Stimulated activated naive CD8-positive, alpha-beta T cell treated with anti-CD3 and anti-CD28 coated beads, Interleukin-15, Interleukin-2, amounts not matched to agents 100 ng/mL and 50 ng/mL, for 24 hours (primary cell): Measurements from ENCODE around the gene SHFL.

ENCODE experiments used
- H3K27ac Mint-ChIP-seq: one replicate; pipeline ENCODE4 v1.8.0; 2021; ENCODE audit warnings: mild to moderate bottlenecking, mixed read lengths
- H3K27me3 Mint-ChIP-seq: one replicate; pipeline ENCODE4 v1.8.0; 2021; ENCODE audit warnings: mixed read lengths
- H3K36me3 Mint-ChIP-seq: one replicate; pipeline ENCODE4 v1.8.0; 2021; ENCODE audit warnings: low read depth, mixed read lengths
- H3K4me1 Mint-ChIP-seq: one replicate; pipeline ENCODE4 v1.8.0; 2021; ENCODE audit warnings: low read depth, mixed read lengths
- H3K4me3 Mint-ChIP-seq: one replicate; pipeline ENCODE4 v1.8.0; 2021; ENCODE audit warnings: mild to moderate bottlenecking, mixed read lengths
- H3K9me3 Mint-ChIP-seq: one replicate; pipeline ENCODE4 v1.8.0; 2021; ENCODE audit warnings: mixed read lengths

SHFL gene

GRCh38 chr19:10111405-10111811, 25.3 kb downstream of the SHFL start, which contains the start of gene P2RY11:
P2RY11 (plus strand) TSS chr19:10111693; CDS start chr19:10111722, 29 bp downstream.
- H3K36me3 Mint-ChIP-seq = peaks cover 70% of the 10 kb centered on the region
- H3K27ac Mint-ChIP-seq = peak within 1 kb of the TSS; percentile 92
- no peaks in the 10 kb centered on the region for H3K27me3 Mint-ChIP-seq
- peaks cover 84% of the 10 kb centered on the region for H3K4me1 Mint-ChIP-seq
- no peaks in the 10 kb centered on the region for H3K9me3 Mint-ChIP-seq
- H3K4me3 Mint-ChIP-seq = peak within 1 kb of the TSS; percentile 95

DNA sequence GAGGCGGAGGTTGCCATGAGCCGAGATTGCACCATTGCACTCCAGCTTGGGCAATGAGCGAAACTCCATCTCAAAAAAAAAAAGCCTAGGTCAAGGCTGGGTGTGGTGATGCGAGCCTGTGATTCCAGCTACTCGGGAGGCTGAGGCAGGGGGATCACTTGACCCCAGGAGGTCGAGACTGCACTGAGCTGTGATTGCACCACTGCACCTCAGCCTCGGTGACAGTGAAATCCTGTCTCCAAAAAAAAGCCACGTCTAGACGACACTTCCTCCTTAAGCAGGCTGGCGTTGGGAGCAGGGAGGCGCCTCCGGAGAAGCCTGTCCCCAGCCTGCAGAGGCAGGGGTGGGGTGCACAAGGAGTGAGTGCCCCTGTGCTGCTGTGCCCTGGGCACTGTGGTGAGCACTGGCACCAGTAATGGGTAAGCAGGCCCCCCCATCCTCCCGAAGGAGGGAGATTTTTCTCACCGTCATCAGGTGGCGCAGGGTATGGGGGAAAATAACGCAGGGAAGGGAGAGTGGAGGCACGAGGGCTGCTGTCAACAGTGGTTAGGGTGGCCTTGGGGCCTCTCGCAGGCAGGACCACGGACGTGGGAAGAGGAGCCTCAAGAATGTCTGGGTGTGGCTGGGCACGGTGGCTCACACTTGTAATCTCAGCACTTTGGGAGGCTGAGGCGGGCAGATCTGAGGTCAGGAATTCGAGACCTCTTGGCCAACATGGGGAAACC, 26.1 kb downstream of the SHFL start:
- Mint-ChIP-seq H3K4me3 (peak overlapping the region; percentile 95), H3K9me3 (no peaks in the 10 kb centered on the region), H3K27me3 (no peaks in the 10 kb centered on the region), H3K36me3 (peaks cover 64% of the 10 kb centered on the region), H3K4me1 (peaks cover 79% of the 10 kb centered on the region), H3K27ac (peak overlapping the region; percentile 89)

GRCh38 chr19:10112895-10113591, 26.9 kb downstream of the SHFL start:
- H3K4me1 Mint-ChIP-seq = peaks cover 75% of the 10 kb centered on the region
- peak overlapping the region; percentile 95 for H3K4me3 Mint-ChIP-seq
- no peaks in the 10 kb centered on the region for H3K9me3 Mint-ChIP-seq
- H3K36me3 Mint-ChIP-seq = peaks cover 62% of the 10 kb centered on the region
- H3K27ac Mint-ChIP-seq = peak overlapping the region; percentile 89
- H3K27me3 Mint-ChIP-seq = no peaks in the 10 kb centered on the region

DNA sequence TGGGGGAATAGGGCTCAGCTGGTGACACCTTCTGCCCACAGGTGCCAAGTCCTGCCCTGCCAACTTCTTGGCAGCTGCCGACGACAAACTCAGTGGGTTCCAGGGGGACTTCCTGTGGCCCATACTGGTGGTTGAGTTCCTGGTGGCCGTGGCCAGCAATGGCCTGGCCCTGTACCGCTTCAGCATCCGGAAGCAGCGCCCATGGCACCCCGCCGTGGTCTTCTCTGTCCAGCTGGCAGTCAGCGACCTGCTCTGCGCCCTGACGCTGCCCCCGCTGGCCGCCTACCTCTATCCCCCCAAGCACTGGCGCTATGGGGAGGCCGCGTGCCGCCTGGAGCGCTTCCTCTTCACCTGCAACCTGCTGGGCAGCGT, 27.5 kb downstream of the SHFL start:
- peaks cover 58% of the 10 kb centered on the region for H3K36me3 Mint-ChIP-seq
- peak overlapping the region; percentile 10 for H3K4me3 Mint-ChIP-seq
- H3K27me3 Mint-ChIP-seq = no peaks in the 10 kb centered on the region
- no peaks in the 10 kb centered on the region for H3K9me3 Mint-ChIP-seq
- H3K27ac Mint-ChIP-seq = peak overlapping the region; percentile 89
- peaks cover 71% of the 10 kb centered on the region for H3K4me1 Mint-ChIP-seq

DNA sequence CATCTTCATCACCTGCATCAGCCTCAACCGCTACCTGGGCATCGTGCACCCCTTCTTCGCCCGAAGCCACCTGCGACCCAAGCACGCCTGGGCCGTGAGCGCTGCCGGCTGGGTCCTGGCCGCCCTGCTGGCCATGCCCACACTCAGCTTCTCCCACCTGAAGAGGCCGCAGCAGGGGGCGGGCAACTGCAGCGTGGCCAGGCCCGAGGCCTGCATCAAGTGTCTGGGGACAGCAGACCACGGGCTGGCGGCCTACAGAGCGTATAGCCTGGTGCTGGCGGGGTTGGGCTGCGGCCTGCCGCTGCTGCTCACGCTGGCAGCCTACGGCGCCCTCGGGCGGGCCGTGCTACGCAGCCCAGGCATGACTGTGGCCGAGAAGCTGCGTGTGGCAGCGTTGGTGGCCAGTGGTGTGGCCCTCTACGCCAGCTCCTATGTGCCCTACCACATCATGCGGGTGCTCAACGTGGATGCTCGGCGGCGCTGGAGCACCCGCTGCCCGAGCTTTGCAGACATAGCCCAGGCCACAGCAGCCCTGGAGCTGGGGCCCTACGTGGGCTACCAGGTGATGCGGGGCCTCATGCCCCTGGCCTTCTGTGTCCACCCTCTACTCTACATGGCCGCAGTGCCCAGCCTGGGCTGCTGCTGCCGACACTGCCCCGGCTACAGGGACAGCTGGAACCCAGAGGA, 28.0 kb downstream of the SHFL start:
- H3K4me3 Mint-ChIP-seq = peak overlapping the region; percentile 45
- peaks cover 71% of the 10 kb centered on the region for H3K4me1 Mint-ChIP-seq
- peaks cover 59% of the 10 kb centered on the region for H3K36me3 Mint-ChIP-seq
- peak overlapping the region; percentile 81 for H3K27ac Mint-ChIP-seq
- no peaks in the 10 kb centered on the region for H3K9me3 Mint-ChIP-seq
- no peaks in the 10 kb centered on the region for H3K27me3 Mint-ChIP-seq

- Mint-ChIP-seq H3K27me3 (no peaks in the 10 kb centered on the region), H3K36me3 (peaks cover 54% of the 10 kb centered on the region), H3K9me3 (no peaks in the 10 kb centered on the region), H3K4me1 (peaks cover 67% of the 10 kb centered on the region), H3K4me3 (peak overlapping the region; percentile 45), H3K27ac (peak overlapping the region; percentile 81)
These were observed 28.7 kb downstream of the SHFL start for GRCh38 chr19:10114651-10115391.

DNA sequence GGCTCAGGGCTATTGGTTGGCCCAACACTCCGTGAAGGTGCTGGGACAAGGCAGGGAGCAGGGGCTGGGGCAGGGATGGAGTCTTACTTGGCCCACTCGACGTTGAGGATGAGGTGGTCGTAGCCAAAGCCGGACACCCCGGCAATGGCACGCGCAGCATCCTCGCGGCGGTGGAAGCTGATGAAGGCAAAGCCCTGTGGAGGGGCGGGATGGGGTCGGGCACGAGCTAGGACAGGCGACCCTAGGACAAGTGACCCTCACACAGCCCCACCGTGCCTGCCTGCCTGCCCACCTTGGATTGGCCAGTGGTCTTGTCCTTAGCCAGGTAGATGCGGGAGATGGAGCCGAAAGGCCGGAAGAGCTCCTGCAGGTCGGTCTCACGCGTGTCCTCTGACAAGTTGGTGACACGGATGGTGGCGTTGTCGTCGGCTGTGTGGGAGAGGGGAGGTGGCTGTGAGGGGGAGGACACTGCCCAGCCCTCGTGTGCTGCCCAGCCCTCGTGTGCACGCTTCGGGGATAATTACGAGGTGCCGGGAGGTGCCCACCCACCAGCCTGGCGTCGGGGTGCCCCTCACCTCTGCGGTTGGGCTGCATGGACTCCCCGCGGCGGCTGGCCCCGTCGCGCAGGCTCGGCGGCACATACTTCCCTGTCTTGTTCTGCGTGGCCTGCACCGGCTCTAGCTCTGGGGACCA, 29.4 kb downstream of the SHFL start:
- Mint-ChIP-seq H3K27ac (peak overlapping the region; percentile 74), H3K9me3 (no peaks in the 10 kb centered on the region), H3K36me3 (peaks cover 48% of the 10 kb centered on the region), H3K4me1 (peaks cover 63% of the 10 kb centered on the region), H3K4me3 (peak overlapping the region; percentile 35), H3K27me3 (no peaks in the 10 kb centered on the region)

GRCh38 chr19:10116085-10116865, 30.2 kb downstream of the SHFL start:
- peaks cover 43% of the 10 kb centered on the region for H3K36me3 Mint-ChIP-seq
- H3K9me3 Mint-ChIP-seq = no peaks in the 10 kb centered on the region
- peak overlapping the region; percentile 47 for H3K4me3 Mint-ChIP-seq
- no peaks in the 10 kb centered on the region for H3K27me3 Mint-ChIP-seq
- peaks cover 59% of the 10 kb centered on the region for H3K4me1 Mint-ChIP-seq
- peak overlapping the region; percentile 82 for H3K27ac Mint-ChIP-seq

DNA sequence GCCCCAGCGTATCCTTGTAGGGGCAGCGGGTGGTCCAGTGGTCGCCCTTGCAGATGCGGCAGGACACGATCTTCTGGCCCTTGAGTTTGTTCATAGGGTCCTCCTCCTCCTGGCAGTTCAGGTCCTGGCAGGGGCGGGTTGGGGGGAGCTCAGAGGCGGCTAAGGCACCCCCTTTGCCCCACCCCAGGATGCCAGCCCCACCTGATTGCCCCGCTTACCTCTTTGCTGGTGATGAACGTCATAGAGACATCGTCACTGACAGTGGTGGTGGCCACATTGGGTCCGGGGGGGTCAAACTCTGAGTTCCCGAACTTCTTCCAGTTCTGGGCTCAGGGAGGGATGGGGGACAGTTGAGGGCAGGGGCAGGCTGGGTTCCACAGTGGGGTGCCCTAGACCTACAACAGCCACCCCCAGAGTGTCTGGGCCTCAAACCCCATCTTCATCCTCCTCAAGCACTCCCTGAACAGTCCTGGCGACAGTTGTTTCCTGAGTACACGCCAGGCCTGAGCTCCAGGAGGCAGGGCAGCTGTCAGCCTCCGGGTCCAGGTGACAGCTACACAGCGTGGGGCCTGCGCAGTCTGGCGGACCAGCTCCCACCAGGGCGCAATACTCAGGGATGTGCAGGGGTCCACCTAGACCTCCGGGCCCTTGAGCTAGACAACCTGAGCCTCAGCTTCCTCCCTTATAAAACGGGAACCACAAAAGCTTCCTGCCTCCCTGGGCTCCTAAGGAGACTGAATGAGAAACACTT, 30.9 kb downstream of the SHFL start:
- H3K27me3 Mint-ChIP-seq = no peaks in the 10 kb centered on the region
- no peak overlapping the region for H3K4me3 Mint-ChIP-seq
- peaks cover 52% of the 10 kb centered on the region for H3K4me1 Mint-ChIP-seq
- H3K27ac Mint-ChIP-seq = no peak overlapping the region
- H3K9me3 Mint-ChIP-seq = no peaks in the 10 kb centered on the region
- H3K36me3 Mint-ChIP-seq = peaks cover 38% of the 10 kb centered on the region

- Mint-ChIP-seq H3K4me3 (peak overlapping the region; percentile 99), H3K27ac (peak overlapping the region; percentile 93), H3K4me1 (peaks cover 34% of the 10 kb centered on the region), H3K9me3 (no peaks in the 10 kb centered on the region), H3K27me3 (no peaks in the 10 kb centered on the region), H3K36me3 (peaks cover 34% of the 10 kb centered on the region)
These were observed 32.8 kb downstream of the SHFL start for GRCh38 chr19:10118960-10119359.

DNA sequence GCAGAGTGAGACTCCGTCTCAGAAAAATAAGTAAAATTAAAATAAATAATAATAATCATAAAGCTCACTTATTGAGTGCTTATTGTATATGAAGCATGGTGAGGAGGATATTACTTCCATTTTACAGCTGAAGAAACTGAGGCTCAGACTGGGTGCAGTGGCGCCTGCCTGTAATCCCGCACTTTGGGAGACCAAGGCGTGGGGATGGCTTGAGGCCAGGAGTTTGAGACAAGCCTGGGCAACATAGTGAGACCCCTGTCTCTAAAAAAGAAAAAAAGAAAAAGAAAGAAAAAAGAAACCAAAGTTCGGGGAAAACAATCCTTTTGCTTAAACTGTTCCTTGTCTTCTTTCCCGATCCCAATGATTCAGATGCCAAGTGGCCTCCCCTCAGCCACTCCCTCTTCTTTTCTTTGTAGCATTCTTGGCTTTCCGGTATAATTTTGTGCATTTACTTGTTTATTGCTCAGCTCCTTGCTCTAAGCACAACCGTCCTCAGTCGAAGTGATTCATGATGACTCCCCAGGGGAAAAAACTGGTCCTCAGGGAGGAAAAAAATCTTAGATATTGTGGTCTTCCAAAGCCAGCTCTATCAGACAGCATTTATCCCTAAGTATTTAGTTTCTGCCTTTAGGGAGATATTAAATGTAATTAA, 34.5 kb downstream of the SHFL start:
- no peak overlapping the region for H3K4me3 Mint-ChIP-seq
- H3K27me3 Mint-ChIP-seq = no peaks in the 10 kb centered on the region
- peaks cover 26% of the 10 kb centered on the region for H3K36me3 Mint-ChIP-seq
- peaks cover 27% of the 10 kb centered on the region for H3K4me1 Mint-ChIP-seq
- H3K27ac Mint-ChIP-seq = no peak overlapping the region
- no peaks in the 10 kb centered on the region for H3K9me3 Mint-ChIP-seq

DNA sequence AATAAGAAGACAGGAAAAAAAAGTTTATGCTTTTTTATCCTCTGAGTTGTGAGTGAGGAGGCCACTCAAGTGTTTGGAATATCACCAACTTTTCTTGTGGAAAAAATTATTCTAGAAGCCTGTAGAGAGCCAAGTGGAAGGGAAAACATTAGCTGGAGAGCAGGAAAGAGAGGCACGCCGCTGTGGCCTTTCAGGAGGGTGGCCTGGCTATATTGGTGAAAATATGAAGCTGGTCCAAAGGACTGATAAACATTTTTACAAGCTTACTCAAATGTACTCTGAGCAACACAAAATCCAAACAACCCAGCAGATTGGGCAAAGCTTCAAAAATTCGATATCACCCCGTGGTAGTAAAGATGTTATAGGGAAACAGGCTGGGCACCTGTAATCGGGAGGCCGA, 35.9 kb downstream of the SHFL start:
- Mint-ChIP-seq H3K27ac (no peak overlapping the region), H3K27me3 (no peaks in the 10 kb centered on the region), H3K4me3 (no peak overlapping the region), H3K4me1 (peaks cover 21% of the 10 kb centered on the region), H3K9me3 (no peaks in the 10 kb centered on the region), H3K36me3 (peaks cover 23% of the 10 kb centered on the region)

- Mint-ChIP-seq H3K27ac (no peak overlapping the region), H3K36me3 (peaks cover 15% of the 10 kb centered on the region), H3K27me3 (no peaks in the 10 kb centered on the region), H3K4me3 (no peak overlapping the region), H3K9me3 (no peaks in the 10 kb centered on the region), H3K4me1 (peaks cover 10% of the 10 kb centered on the region)
These were observed 38.3 kb downstream of the SHFL start for GRCh38 chr19:10124429-10124828.
